Kidney (tissue), 14 donors: ENCODE data around the gene BBS2. TPM values are rescaled to one million over a fixed set of nuclear protein-coding genes. Genes with fewer than 3 reads are reported as not detected.

ENCODE experiments used
- DNase-seq, 5 donors: peaks; one replicate each; pipeline ENCODE4 v3.0.0-alpha.2; 2013 to 2020
- FAIRE-seq: peaks from 2 replicates; lab custom pipeline; 2012; peaks lifted over from hg19 to GRCh38; lab: Jason Lieb, UNC
- H3K27ac ChIP-seq, 2 donors: one replicate each; pipeline ENCODE4 v1.7.0; 2013; ENCODE audit warnings: low read depth in 2 of 2, low read length in 2 of 2, inconsistent platforms in 1 of 2
- H3K27me3 ChIP-seq: one replicate; pipeline ENCODE4 v1.7.1; 2013; ENCODE audit warnings: low read length, inconsistent platforms; ENCODE audit not compliant: control insufficient read depth, insufficient read depth
- H3K36me3 ChIP-seq, 3 donors: one replicate each; pipeline versions ENCODE4 v1.7.0 to v1.7.1; 2013; ENCODE audit warnings: low read length in 3 of 3, control low read depth in 1 of 3, inconsistent platforms in 1 of 3; ENCODE audit not compliant: insufficient read depth in 3 of 3, control insufficient read depth in 2 of 3
- H3K4me1 ChIP-seq, 3 donors: one replicate each; pipeline versions ENCODE4 v1.7.0 to v1.7.1; 2013; ENCODE audit warnings: low read length in 3 of 3, inconsistent platforms in 1 of 3, low read depth in 1 of 3; ENCODE audit not compliant: control insufficient read depth in 2 of 3, insufficient read depth in 2 of 3
- H3K4me3 ChIP-seq, 3 donors: one replicate each; pipeline versions ENCODE4 v1.7.0 to v1.8.1; 2013; ENCODE audit warnings: low read length in 3 of 3, control low read depth in 1 of 3, inconsistent platforms in 1 of 3
- H3K9ac ChIP-seq, 3 donors: one replicate each; pipeline versions ENCODE4 v1.7.0 to v1.7.1; 2013; ENCODE audit warnings: low read length in 3 of 3, control low read depth in 1 of 3, inconsistent platforms in 1 of 3
- H3K9me3 ChIP-seq, 3 donors: one replicate each; pipeline versions ENCODE4 v1.7.0 to v1.7.1; 2013; ENCODE audit warnings: low read length in 3 of 3, control low read depth in 1 of 3, inconsistent platforms in 1 of 3; ENCODE audit not compliant: control insufficient read depth in 2 of 3, insufficient read depth in 1 of 3
- CTCF ChIP-seq: IDR thresholded peaks from 3 replicates; pipeline ENCODE4 v1.5.1; 2012; ENCODE audit warnings: mild to moderate bottlenecking, moderate library complexity, borderline replicate concordance; ENCODE audit not compliant: insufficient read depth; ENCODE audit errors: extremely low read depth
- intact Hi-C: fragments of 100-400 bp; cut with DNase I; formaldehyde crosslinking; loops from one replicate; pipeline ENCODE4 v1.11.1; 2022
- polyA plus RNA-seq: library from polyadenylated mRNA; stranded (reverse); fragments of 350-450 nt; fragmentation: Illumina TruSeq; extraction: RNeasy Lipid Tissue Mini Kit (QIAGEN cat#74804); gene quantifications from one replicate; pipeline ENCODE4 v1.2.3, GENCODE V29; 2014; ENCODE audit warnings: low read depth, low replicate concordance; ENCODE audit not compliant: insufficient read depth
- total RNA-seq: library from RNA; stranded (reverse); fragmentation: NEBNext Ultra II Directional; extraction: Animal tissue kit (Norgen Biotek cat#: 25700); gene quantifications from one replicate; pipeline ENCODE4 v1.2.1, GENCODE V29; 2021
- donor health status: control.
- donor health status: control.
- donor health status: control.
- donor health status: control.
- donor health status: control.
- donor health status: DM: yes; HTN: yes; CAD: no.
- donor health status: Normal renal cell carcinoma (clear cell type).

The BBS2 gene
- total and polyA plus RNA-seq, 2 donors from 2014 or later = 46.5 to 64.2 TPM

DNA sequence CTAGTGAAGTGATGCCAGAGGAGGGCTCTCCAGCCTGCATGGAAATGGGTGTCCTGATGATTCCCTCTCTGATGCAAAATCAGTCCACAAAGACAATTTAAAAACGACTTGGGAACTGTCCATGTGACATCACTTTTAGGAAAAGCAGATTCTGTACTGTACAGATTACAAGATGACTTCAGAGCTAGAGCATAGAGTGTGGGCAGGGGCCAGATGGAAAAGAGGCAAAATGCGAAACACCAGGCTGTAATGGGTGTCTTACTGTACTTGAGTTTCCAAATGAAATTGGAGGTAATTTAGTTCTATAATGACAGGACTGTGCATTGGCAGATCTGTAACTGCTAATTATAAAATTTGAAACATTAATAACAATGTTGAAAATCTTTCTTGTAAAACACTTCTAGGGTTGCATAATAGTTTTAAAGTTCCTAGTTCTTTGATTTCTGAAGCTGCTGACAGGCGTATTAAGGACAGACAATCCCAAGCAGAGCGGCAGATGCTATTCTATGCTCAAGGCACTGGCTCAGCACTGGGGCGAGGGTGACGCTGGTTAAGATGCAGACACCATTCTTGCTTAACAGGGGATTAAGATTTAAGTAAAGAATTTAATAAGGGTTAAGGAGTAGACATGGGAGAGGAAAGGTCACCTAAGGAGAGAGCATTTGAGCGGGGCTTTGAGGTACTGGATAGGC is 38.9 kb downstream of the BBS2 start:
- no peak for DNase-seq
- Histone ChIP-seq H3K9me3 (no peaks in the 10 kb centered on the region), H3K9ac (no peak overlapping the region), H3K4me3 (no peak overlapping the region), H3K36me3 (peaks cover 6 to 56% (median 28%) of the 10 kb centered on the region in 3 donors), H3K27ac (no peak overlapping the region), H3K4me1 (no peaks in the 10 kb centered on the region), H3K27me3 (no peaks in the 10 kb centered on the region)
- intact Hi-C loops = no loop called here
- no peak for FAIRE-seq
- TF ChIP-seq CTCF = no peak

DNA sequence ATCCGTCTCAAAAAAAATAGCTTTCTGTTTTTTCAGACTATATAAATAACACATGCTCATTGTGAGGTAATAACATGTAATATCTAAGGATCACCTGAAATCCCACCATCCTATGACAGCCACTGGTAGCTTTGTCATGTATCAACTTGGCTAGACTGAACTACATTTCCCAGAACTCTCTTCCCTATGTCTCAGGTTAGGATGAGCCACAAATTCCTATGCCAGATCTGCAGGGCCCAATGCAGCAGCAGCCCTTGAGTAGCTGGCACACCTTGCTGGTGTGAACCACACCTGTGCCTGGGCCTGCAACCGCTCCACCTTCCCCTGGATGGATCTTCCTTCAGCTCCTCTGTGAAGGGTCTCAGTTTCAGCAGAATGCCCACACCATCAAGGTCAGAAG is 40.4 kb downstream of the BBS2 start:
- FAIRE-seq (no peak), DNase-seq (no peak)
- no peak for TF ChIP-seq CTCF
- H3K27ac ChIP-seq = no peak overlapping the region
- H3K36me3 ChIP-seq = peaks cover 6 to 53% (median 32%) of the 10 kb centered on the region in 3 donors
- no peak overlapping the region for H3K4me3 ChIP-seq
- no peaks in the 10 kb centered on the region for H3K9me3 ChIP-seq
- intact Hi-C loops = no loop called here
- H3K9ac ChIP-seq = no peak overlapping the region
- no peaks in the 10 kb centered on the region for H3K4me1 ChIP-seq
- H3K27me3 ChIP-seq = no peaks in the 10 kb centered on the region

DNA sequence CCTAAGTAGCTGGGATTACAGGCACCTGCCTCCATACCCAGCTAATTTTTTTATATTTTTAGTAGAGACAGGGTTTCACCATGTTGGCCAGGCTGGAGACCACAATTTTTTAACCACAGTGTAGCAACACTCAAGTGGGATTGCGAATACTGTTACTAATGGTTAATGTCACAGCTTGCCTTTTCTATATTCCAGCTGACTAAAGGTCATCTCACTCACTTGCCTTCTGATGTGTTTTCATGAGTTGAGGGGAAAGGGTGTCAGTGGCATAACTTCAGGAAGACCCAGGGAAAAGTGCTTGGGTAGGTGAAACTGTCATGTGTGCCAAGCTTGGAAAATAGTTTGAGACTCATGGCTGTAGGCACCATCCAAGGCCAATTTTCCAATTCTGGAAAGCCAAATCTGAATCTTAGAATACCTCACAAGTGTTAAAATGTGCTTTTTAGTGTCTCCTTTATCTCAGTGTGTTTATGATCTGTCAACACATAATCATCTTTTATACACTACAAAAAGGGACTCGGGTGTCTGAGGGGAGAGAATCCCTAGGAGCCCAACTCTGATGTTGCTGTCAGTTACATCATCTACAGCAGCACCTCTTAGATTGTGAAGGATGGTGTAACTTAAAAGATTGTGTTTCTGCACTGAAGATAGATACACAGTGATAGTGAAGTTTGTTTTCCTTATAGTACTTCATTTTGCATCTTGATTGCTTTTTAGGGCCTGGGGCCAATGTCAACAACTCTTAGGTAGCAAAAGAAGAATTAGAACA is 41.4 kb downstream of the BBS2 start:
- H3K9ac ChIP-seq = no peak overlapping the region

More for the DNA sequence above, 41.4 kb downstream of the BBS2 start:
- no peak overlapping the region for H3K4me3 ChIP-seq
- H3K4me1 ChIP-seq = no peaks in the 10 kb centered on the region
- FAIRE-seq (no peak), DNase-seq (no peak)
- H3K36me3 ChIP-seq = peaks cover 6 to 51% (median 32%) of the 10 kb centered on the region in 3 donors
- no peaks in the 10 kb centered on the region for H3K9me3 ChIP-seq
- intact Hi-C loops = no loop called here
- TF ChIP-seq CTCF = no peak
- no peaks in the 10 kb centered on the region for H3K27me3 ChIP-seq
- no peak overlapping the region for H3K27ac ChIP-seq
